GM19397 (cell line): Measurements from ENCODE around the gene OR4N5.

Experiments used
- ATAC-seq: cut with Tn5 transposase; IDR thresholded peaks from one replicate; pipeline ENCODE4 v1.9.1; 2021; ENCODE audit warnings: mild to moderate bottlenecking, moderate library complexity; ENCODE audit not compliant: unreplicated experiment

OR4N5 gene

GRCh38 chr14:20194101-20194500, 55.5 kb downstream of the OR4N5 start:
- ATAC-seq: no peak
